ENCODE measurements around the gene GAS7. TPM values are rescaled to one million over a fixed set of nuclear protein-coding genes. Genes with fewer than 3 reads are reported as not detected.

GAS7 gene
- polyA plus RNA-seq, 1 donor (not counting 4 experiments of a cell fraction or from before 2014, with no cell fraction given): 0.10 TPM

- no peak for TF ChIP-seq CTCF (optimal IDR thresholded peaks at IDR 0.05 in 1 of 3, IDR thresholded peaks at IDR 0.05 in 1 of 3, conservative IDR thresholded peaks at IDR 0.05 in 1 of 3; ENCODE audit: extremely low read depth in 1 of 3, insufficient read depth in 2 of 3, low read length in 3 of 3)
- Histone ChIP-seq H3K4me2 (ENCODE audit: control insufficient read depth, extremely low read depth, insufficient read depth, low read depth, low read length) (no peak overlapping the region), H4K20me1 (ENCODE audit: control insufficient read depth, extremely low read depth, insufficient read depth, low read length) (no peaks in the 10 kb centered on the region), H3K9me3 (ENCODE audit: control insufficient read depth, low read depth, low read length) (no peaks in the 10 kb centered on the region), H3K4me1 (ENCODE audit: control insufficient read depth, extremely low read depth, insufficient read depth, low read length) (no peaks in the 10 kb centered on the region), H3K4me3 (ENCODE audit: control insufficient read depth in 2 of 3, extremely low read depth in 1 of 3, insufficient read depth in 2 of 3, low read depth in 1 of 3, low read length in 3 of 3) (no peak overlapping the region), H3K27ac (ENCODE audit: control insufficient read depth, insufficient read depth, low read length) (no peak overlapping the region), H3K79me2 (ENCODE audit: control insufficient read depth, insufficient read depth, low read length) (no peaks in the 10 kb centered on the region), H3K9me1 (ENCODE audit: control insufficient read depth, extremely low read depth, insufficient read depth, low read length) (no peaks in the 10 kb centered on the region), H3K27me3 (ENCODE audit: control insufficient read depth, extremely low read depth, insufficient read depth, low read length) (no peaks in the 10 kb centered on the region), H2AFZ (ENCODE audit: control insufficient read depth, low read length) (no peak overlapping the region), H3K36me3 (ENCODE audit: control insufficient read depth in 2 of 2, extremely low read depth in 1 of 2, insufficient read depth in 2 of 2, low read length in 2 of 2) (no peaks in the 10 kb centered on the region), H3K9ac (ENCODE audit: control insufficient read depth, extremely low read depth, insufficient read depth, low read length) (no peak overlapping the region)
- DNase-seq (ENCODE audit: low read depth, low spot score): no peak
- dilution Hi-C loops (cut with MboI; ENCODE audit: extremely low pct_ligation_motif_present, low sequenced_read_pairs): no loop called here
- no peak for FAIRE-seq
Observed at GRCh38 chr17:10155371-10156076, 42.9 kb downstream of the GAS7 start.

DNA sequence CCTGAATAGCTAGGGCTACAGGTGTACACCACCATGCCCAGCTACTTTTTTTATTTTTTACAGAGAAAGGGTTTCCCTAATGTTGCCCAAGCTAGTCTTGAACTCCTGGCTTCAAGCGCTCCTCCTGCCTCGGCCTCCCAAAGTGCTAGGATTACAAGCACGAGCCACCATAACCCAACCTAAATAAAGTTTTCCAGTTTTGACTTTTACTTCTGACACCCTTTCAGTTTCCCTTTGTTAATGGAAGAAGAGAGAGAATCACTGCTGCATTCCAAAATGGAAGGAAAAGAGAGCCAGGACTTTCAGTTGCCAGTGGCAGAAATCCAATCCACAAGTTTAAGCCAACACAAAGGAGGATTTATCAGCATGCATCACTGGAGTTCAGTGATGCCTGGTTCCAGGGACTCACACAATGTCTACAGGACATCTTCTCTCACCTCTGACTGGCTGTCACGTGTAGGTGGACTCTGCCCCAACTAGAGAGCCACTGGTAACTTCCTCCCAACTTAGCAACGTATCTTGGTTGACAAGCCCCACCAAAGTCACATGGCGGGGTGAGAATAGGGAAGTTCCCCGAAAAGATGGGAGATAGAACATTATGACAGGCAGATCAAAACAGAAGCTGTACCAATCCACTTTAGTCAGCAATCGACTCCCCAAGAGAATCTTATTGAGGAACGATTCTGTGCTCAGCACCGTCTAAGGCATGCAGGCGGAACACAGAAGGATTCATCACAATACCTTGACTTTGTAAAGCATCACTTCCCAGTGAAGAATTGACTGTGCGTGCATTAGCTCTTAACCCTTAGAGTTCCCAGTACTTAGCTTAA lies 46.5 kb downstream of the GAS7 start:
- H3K79me2 ChIP-seq (ENCODE audit: control insufficient read depth, insufficient read depth, low read length): no peaks in the 10 kb centered on the region
- TF ChIP-seq CTCF (optimal IDR thresholded peaks at IDR 0.05 in 1 of 3, IDR thresholded peaks at IDR 0.05 in 1 of 3, conservative IDR thresholded peaks at IDR 0.05 in 1 of 3; ENCODE audit: extremely low read depth in 1 of 3, insufficient read depth in 2 of 3, low read length in 3 of 3): no peak
- TF ChIP-seq EZH2 (IDR thresholded peaks at IDR 0.05; ENCODE audit: low read length): no peak
- no peak for FAIRE-seq

More for the DNA sequence above, 46.5 kb downstream of the GAS7 start:
- DNase-seq (ENCODE audit: low read depth, low spot score): no peak
- dilution Hi-C loops (cut with MboI; ENCODE audit: extremely low pct_ligation_motif_present, low sequenced_read_pairs): no loop called here
- Histone ChIP-seq H3K9me3 (ENCODE audit: control insufficient read depth, low read depth, low read length) (no peaks in the 10 kb centered on the region), H3K27ac (ENCODE audit: control insufficient read depth, insufficient read depth, low read length) (no peak overlapping the region), H3K4me2 (ENCODE audit: control insufficient read depth, extremely low read depth, insufficient read depth, low read depth, low read length) (no peak overlapping the region), H3K9me1 (ENCODE audit: control insufficient read depth, extremely low read depth, insufficient read depth, low read length) (no peaks in the 10 kb centered on the region), H3K36me3 (ENCODE audit: control insufficient read depth in 2 of 2, extremely low read depth in 1 of 2, insufficient read depth in 2 of 2, low read length in 2 of 2) (no peaks in the 10 kb centered on the region), H3K27me3 (ENCODE audit: control insufficient read depth, extremely low read depth, insufficient read depth, low read length) (peaks cover 5% of the 10 kb centered on the region), H2AFZ (ENCODE audit: control insufficient read depth, low read length) (no peak overlapping the region), H3K4me1 (ENCODE audit: control insufficient read depth, extremely low read depth, insufficient read depth, low read length) (peaks cover 7% of the 10 kb centered on the region), H4K20me1 (ENCODE audit: control insufficient read depth, extremely low read depth, insufficient read depth, low read length) (no peaks in the 10 kb centered on the region), H3K4me3 (ENCODE audit: control insufficient read depth in 2 of 3, extremely low read depth in 1 of 3, insufficient read depth in 2 of 3, low read depth in 1 of 3, low read length in 3 of 3) (no peak overlapping the region), H3K9ac (ENCODE audit: control insufficient read depth, extremely low read depth, insufficient read depth, low read length) (no peak overlapping the region)

All from keratinocyte (primary cell).